ENCODE measurements around the gene KRTAP5-1.

- TF ChIP-seq CTCF (IDR thresholded peaks at IDR 0.05; ENCODE audit: insufficient read depth, low read length, poor library complexity, severe bottlenecking) (no peak), EZH2phosphoT487 (conservative IDR thresholded peaks at IDR 0.05; ENCODE audit: low read length) (no peak)
These were observed 19.2 kb downstream of the KRTAP5-1 start for GRCh38 chr11:1565904-1566247.
